Fibroblast of lung (primary cell): ENCODE data around the gene AP4S1.
"Not testable (repeated sequence)": the region's sequence is repeated elsewhere in the genome, so short reads cannot be mapped to it uniquely, and the experiment has no call there.

Source experiments
- EZH2 ChIP-seq: IDR thresholded peaks from 2 replicates; pipeline ENCODE4 v1.5.1; 2012; ENCODE audit warnings: low read length, control low read depth, mild to moderate bottlenecking; ENCODE audit errors: missing control alignments
- TF ChIP-seq, protein P1 (sequence below), 2 donors: IDR thresholded peaks in 1 of 2; conservative IDR thresholded peaks in 1 of 2; 1 replicate in 1 of 2; 2 replicates in 1 of 2; pipeline ENCODE4 v1.5.1; 2011 to 2012; ENCODE audit warnings: low read length in 2 of 2, control low read depth in 1 of 2, inconsistent platforms in 1 of 2, low read depth in 1 of 2, mild to moderate bottlenecking in 1 of 2

DNA sequence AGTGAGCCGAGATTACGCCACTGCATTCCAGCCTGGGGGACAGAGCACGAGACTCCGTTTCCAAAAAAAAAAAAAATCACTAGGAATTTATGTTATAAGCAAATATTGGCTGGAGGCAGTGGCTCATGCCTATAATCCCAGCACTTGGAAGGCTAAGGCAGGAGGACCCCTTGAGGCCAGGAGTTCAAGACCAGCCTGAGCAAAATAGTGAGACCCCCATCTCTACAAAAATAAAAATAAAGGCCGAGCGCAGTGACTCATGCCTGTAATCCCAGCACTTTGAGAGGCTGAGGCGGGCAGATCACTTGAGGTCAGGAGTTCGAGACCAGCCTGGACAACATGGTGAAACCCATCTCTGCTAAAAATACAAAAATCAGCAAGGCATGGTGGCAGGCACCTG, 37.5 kb downstream of the AP4S1 start:
- TF ChIP-seq, protein P1, sequence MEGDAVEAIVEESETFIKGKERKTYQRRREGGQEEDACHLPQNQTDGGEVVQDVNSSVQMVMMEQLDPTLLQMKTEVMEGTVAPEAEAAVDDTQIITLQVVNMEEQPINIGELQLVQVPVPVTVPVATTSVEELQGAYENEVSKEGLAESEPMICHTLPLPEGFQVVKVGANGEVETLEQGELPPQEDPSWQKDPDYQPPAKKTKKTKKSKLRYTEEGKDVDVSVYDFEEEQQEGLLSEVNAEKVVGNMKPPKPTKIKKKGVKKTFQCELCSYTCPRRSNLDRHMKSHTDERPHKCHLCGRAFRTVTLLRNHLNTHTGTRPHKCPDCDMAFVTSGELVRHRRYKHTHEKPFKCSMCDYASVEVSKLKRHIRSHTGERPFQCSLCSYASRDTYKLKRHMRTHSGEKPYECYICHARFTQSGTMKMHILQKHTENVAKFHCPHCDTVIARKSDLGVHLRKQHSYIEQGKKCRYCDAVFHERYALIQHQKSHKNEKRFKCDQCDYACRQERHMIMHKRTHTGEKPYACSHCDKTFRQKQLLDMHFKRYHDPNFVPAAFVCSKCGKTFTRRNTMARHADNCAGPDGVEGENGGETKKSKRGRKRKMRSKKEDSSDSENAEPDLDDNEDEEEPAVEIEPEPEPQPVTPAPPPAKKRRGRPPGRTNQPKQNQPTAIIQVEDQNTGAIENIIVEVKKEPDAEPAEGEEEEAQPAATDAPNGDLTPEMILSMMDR (conservative IDR thresholded peaks at IDR 0.05 in 1 of 2, IDR thresholded peaks at IDR 0.05 in 1 of 2; ENCODE audit: low read depth in 1 of 2, low read length in 2 of 2): not testable (repeated sequence)
- not testable (repeated sequence) for TF ChIP-seq EZH2
